Measurements from ENCODE around the gene HBM.
"Not testable (repeated sequence)": the region's sequence is repeated elsewhere in the genome, so short reads cannot be mapped to it uniquely, and the experiment has no call there.

Gene HBM

DNA sequence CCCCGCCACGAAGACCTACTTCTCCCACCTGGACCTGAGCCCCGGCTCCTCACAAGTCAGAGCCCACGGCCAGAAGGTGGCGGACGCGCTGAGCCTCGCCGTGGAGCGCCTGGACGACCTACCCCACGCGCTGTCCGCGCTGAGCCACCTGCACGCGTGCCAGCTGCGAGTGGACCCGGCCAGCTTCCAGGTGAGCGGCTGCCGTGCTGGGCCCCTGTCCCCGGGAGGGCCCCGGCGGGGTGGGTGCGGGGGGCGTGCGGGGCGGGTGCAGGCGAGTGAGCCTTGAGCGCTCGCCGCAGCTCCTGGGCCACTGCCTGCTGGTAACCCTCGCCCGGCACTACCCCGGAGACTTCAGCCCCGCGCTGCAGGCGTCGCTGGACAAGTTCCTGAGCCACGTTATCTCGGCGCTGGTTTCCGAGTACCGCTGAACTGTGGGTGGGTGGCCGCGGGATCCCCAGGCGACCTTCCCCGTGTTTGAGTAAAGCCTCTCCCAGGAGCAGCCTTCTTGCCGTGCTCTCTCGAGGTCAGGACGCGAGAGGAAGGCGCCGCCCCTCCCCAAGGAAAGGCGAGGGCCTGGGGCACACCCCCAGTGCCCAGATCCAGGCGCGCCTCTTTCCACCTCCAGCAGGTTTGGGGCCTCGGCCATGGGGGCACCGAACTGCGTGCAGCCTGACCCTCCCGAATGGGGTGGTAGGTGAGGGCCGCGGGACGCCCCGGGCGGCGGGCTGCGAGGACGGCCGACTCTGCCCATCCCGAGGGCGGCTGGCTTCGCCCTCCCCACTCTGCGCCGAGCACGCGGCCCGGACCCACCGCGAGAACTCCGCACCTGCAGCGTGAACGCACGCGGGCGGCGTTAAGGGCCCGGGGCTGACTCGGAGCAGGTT is 15.1 kb downstream of the HBM start:
- no peak for FAIRE-seq
- no peak for DNase-seq (ENCODE audit: low spot score)

- FAIRE-seq (no peak), DNase-seq (ENCODE audit: low spot score) (no peak)
These were observed 15.8 kb downstream of the HBM start for GRCh38 chr16:181565-182021.

- FAIRE-seq = no peak
- DNase-seq (ENCODE audit: low spot score) = no peak
These were observed 17.2 kb downstream of the HBM start for GRCh38 chr16:183005-183404.

GRCh38 chr16:185213-185612 is 19.4 kb downstream of the HBM start:
- FAIRE-seq (no peak), DNase-seq (ENCODE audit: low spot score) (no peak)

DNA sequence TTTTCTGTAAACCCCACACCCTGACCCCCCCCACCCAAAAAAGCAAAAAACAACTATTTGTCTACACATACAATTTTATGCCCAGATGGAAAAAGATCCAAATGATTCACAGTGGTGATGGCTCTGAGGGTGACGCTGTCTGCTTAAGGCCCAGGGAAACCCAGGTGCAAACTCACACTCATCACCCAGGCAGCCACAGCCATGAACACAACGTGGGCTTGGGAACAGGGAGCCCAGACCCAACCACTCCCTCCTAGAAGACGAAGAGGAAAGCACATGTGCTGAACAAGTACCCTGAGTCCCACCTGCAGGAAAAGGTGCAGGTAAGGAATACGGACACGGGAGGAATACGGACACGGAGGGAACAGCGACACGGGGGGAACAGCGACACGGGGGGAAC is 19.9 kb downstream of the HBM start:
- DNase-seq (ENCODE audit: low spot score) (no peak), FAIRE-seq (no peak)

DNA sequence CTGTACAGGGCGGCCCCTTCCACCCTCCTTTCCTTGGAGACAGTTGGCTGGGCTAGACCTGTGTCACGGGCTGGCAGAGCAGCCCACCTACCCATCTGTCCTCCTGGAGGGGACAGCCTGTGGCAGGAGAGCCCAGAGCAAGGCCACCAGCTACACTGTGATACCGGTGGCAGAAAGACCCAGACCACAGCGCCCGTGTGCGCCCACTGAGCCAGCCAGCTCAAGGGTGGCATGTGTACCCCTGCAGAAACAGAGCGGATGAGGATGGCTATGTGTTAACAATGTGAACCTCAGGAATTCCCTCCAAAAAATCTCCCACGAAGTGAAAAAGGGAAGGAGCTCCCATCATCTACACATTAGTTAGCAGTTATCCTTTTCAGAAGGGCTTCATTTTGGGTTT is 21.6 kb downstream of the HBM start:
- FAIRE-seq = no peak
- DNase-seq (ENCODE audit: low spot score) = no peak

GRCh38 chr16:188674-189073 is 22.9 kb downstream of the HBM start:
- no peak for FAIRE-seq
- no peak for DNase-seq (ENCODE audit: low spot score)

DNA sequence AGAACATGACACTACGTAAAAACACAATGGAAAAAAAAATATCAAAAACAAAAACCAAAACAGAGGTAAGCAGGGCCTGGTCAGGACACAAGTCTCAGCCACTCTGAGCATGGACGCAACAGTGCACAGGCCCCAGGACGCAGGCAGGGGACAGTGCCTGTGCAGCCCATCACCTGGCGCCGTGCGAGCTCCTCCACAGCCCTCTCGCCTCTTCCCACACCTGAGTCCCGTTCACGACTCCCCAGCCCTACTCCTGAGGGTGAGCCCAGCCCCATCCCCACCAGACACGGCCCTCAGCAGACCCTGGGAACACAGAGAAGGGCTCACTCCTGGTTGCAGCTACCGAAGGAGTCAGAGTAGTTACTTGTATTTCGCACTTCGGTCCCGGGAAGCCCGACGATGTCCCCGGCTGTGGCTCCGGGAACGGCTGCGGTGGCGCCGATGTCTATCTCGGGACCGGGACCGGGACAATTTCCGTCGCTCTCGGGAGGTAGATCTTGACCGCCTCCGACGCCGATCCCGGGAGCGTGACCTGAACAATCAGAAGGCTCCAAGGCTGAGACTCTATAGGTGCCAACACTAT is 23.9 kb downstream of the HBM start:
- FAIRE-seq (no peak), DNase-seq (ENCODE audit: low spot score) (no peak)

GRCh38 chr16:191831-192230 is 26.1 kb downstream of the HBM start:
- FAIRE-seq = no peak

DNA sequence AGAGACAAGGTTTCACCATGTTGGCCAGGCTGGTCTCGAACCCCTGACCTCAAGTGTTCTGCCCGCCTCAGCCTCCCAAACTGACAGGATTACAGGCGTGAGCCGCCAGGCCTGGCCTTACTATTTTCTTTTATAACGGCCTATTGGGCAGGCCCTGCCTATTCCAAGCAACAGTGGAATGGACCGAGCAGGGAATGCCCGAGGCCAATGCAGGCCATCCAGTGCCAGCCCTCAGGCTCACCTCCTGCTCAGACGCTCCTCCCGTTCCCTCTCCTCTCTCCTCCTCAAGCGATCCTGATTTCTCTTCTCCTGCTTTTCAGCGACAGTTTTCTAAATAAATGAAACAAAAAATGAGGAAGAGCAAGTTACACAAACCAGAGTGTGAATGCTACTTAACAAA is 26.9 kb downstream of the HBM start:
- FAIRE-seq (no peak), DNase-seq (ENCODE audit: low spot score) (no peak)

More at GRCh38 chr16:191831-192230, 26.1 kb downstream of the HBM start:
- DNase-seq (ENCODE audit: low spot score) = no peak

- no peak for DNase-seq (ENCODE audit: low spot score)
- no peak for FAIRE-seq
These were observed 27.7 kb downstream of the HBM start for GRCh38 chr16:193441-193840.

DNA sequence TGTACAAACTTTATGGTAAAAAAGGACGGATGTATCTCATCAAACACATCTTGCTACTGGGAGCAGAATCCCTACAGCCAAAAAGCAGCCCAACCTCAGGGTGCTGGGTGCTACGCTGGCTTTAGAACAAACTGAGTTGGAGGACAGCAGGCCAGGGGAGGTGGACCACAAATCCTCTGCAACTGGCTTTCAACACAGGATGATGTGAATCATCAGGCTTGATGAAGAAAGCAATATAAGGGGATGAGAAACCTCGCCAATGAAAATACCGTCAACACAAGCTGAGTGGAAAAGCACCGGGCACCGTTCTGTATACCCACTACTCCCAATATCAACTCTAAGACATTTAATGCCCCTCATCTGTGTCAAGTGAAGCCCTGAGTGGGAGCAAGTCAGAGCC is 28.7 kb downstream of the HBM start:
- FAIRE-seq = no peak
- DNase-seq (ENCODE audit: low spot score) = no peak

DNA sequence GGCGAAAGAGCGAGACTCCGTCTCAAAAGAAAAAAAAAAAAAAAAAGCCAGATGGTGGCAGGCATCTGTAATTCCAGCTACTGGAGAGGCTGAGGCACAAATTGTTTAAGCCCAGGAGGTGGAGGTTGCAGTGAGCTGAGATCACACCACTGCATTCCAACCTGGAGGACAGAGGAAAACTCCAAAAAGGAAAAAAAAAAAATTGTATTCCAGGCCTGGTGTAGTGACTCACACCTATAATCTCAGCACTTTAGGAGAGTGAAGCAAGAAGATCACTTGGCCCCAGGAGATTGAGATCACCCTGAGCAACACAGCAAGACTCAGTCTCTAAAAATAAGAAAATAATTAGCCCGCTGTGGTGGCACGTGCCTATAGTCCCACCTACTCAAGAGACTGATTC is 34.6 kb downstream of the HBM start:
- FAIRE-seq = no peak
- DNase-seq (ENCODE audit: low spot score) = no peak

DNA sequence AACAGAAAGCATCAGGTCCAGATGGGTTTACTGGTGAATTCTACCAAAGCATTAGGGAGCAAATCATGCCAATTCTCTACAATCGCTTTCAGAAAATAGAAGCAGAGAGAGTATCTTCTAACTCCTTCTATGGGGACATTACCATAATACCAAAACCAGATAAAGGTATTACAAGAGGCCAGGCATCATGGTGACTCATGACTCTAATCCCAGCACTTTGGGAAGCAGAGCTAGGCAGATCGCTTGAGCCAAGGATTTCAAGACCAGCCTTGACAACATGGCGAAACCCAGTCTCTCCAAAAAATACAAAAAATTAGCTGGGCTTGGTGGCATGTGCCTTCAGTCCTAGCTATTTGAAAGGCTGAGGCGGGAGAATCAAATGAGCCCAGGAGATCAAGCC is 37.5 kb downstream of the HBM start:
- DNase-seq (ENCODE audit: low spot score) = no peak
- no peak for FAIRE-seq

DNA sequence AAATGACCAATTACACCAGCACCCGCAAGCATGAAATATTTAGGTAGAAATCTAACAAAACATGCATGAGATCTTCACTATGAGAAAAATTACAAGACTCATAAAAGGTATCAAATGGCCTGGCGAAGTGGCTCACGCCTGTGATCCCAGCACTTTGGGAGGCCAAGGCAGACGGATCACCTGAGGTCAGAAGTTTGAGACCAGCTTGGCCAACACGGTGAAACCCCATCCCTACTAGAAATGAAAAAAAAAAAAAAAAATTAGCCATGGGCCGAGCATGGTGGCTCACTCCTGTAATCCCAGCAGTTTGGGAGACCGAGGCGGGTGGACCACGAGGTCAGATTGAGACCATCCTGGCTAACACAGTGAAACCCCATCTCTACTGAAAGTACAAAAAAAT is 38.3 kb downstream of the HBM start:
- not testable (repeated sequence) for FAIRE-seq

DNA sequence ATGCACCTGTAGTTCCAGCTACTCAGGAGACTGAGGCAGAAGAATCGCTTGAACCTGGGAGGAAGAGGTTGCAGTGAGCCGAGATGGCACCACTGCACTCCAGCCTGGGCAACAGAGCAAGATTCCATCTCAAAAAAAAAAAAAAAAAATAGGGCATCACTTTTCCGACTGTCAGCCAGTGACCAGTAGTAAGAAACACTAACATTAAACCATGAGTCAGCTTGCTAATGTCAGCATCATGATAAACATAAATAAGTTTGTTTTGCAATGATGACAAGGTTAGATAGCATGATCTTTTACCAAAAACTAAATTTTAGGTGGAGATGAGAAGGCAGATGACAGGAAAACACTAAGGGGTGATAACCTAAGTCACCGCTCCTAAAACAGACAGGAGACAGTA is 43.6 kb downstream of the HBM start:
- not testable (repeated sequence) for FAIRE-seq; DNase-seq (ENCODE audit: low spot score)

More for the DNA sequence above, 38.3 kb downstream of the HBM start:
- DNase-seq (ENCODE audit: low spot score) = not testable (repeated sequence)

- not testable (repeated sequence) for FAIRE-seq; DNase-seq (ENCODE audit: low spot score)
These were observed 45.9 kb downstream of the HBM start for GRCh38 chr16:211631-212180.

GRCh38 chr16:212999-213398 is 47.2 kb downstream of the HBM start:
- no peak for FAIRE-seq

More at GRCh38 chr16:212999-213398, 47.2 kb downstream of the HBM start:
- DNase-seq (ENCODE audit: low spot score) = no peak

Data from urothelium cell line (cell line).